Stimulated activated CD4-positive, alpha-beta T cell treated with anti-CD3 and anti-CD28 coated beads, Interleukin-15, amount 100 ng/mL, for 48 hours (primary cell): ENCODE measurements around the gene PTPRN2.
"Not testable (repeated sequence)": the region's sequence is repeated elsewhere in the genome, so short reads cannot be mapped to it uniquely, and the experiment has no call there.

Source experiments
- DNase-seq, 2 donors: peaks; one replicate each; pipeline ENCODE4 v3.0.0-alpha.2; 2020; ENCODE audit warnings: low read depth in 2 of 2

Gene PTPRN2

DNA sequence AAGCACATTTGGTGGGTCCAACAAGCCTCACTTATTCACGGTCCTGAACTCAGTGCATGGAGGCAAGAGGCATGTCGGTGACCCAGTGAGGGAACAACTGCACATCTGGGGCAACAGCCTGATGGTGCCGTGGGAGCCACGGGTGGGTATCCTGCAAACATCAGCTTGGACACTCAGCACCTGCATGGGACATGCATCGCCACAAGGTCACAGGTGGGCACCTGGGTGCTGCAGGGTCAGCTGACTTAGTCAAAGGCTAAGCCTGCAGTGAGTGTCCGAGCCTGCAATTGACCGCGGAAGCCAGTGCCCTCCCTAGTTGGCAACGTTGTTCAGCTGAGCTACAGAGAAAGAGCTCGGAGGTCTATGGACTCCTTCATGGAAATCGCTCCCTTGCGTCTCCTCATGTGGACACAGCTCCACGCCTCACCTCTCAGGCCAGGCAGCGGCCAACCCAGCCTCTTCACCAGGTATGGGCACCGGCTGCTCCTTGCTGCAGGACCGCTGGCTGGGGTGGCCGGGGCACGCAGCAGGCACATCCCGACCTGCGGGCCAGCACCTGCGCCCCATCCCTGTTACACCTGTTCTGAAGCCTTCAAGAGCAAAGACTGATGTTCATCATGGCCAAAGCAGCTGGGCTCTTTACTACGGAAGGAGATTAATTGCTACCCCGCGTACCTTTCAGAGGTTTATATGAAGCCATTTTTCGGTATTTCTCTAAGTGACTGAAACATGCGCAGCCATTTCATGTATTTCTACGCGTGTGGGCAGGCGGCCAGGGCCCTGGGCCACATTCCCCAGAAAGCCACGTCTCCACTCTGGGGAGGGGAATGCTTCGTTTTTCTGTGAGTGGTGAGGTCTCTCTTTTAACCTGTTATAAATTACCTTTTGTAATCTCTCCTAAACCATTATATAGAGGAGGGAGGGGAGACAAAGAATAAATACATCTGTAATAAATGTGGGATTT, 870.1 kb downstream of the PTPRN2 start:
- no peak for DNase-seq

- DNase-seq: no peak
Observed at GRCh38 chr7:157715938-157716280, 871.7 kb downstream of the PTPRN2 start.

DNA sequence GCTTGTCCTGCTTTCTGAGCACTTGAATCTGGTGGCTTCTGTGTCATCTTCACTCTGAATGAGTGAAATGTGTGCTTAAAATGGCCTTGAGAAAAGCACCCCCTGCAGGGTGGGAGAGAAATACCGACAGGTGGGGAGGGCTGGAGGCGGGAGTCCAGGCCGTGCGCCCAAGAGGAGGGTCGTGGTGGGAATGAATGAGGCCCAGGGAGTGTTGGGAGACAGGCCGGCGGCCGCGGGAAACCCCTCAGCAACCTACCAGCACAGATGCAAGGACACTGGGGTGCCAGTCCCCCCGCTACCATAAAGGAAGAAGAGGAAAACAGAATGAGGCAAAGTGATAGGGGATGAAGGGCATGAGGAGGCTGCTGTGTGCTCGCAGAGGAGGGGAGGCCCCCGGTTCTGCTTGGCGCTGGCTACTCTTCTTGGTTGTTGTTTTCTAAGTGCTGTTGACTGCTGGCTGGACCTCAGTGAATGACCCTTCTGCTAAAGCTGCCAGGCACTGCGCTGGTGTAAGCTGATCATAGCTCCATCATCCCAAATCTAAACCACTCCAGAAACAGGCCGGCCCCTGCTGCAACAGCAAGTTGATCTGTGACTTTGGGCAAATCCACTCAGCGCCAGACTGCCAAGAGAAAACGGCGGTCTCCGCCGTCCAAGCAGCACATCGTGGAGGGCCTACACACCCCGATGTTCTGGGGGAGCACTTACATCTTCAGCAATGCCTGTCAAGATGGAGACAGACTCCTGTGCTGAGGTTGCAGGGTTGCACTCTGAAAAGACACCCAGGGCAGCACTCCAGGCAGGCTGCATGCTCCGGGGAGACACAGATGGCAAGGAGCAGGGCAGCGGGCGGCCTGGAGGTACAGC, 872.3 kb downstream of the PTPRN2 start:
- DNase-seq: no peak

DNA sequence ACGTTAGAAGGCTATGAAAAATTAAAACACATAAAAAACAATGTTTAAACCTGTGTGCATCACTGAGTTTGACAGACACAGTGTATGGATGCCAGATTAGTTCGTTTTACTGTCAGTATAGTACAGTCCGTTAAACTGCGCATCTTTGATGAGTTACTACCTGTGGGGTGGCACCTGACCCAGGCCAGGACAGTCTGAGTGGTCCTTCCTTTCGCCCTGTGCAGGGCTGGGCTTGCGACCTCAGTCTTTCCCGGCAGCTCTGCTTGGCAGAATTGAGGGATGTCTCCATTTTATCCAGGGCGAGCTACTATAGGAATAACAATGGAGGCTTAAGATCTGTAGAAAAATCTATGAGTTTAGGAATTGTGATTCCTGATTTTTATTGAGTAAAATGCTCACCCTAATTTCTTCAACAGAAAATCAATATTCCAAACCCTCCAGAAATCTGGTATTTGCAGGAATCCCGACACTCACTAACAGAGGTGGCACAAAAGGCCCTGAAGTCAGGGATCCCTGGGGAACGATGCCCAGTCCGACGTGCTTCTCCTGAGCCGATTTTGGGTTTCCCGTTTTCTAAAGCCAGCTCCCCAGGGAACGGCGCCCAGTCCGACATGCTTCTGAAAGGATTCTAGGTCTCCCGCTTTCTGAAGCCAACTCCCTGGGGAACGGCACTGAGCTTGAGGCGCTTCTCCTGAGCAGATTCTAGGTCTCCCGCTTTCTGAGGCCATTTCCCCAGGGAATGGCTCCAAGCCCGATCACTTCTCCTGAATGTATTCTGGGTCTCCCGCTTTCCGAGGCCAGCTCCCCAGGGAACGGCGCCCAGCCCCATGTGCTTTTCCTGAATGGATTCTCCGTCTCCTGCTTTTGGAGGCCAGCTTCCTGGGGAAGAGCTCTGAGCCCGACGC, 873.2 kb downstream of the PTPRN2 start:
- DNase-seq: no peak

GRCh38 chr7:157713591-157713990, 874.0 kb downstream of the PTPRN2 start:
- DNase-seq: no peak

DNA sequence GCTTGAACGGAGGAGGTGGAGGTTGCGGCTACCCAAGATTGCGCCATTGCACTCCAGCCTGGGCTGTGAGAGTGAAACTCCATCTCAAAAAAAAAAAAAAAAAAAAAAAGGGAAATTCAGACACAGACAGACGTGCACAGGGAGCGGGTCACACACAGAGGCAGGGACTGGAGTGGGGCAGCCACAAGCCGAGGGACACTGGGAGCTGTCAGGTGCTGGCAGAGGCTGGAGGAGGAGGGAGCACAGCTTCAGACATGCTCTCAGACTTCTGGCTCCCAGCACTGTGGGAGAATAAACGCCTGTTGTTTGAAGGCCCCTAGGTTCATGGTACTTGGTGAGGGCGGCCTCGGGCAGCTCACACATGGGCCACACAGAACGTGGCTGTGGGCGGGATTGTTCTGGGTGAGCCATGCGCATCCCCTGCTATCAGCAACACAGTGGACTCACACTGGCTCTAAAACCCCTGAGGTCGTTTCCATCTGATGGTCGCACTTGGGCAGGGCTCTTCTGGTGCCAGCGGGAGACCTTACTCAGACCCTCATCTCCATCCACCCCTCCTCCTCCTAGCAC, 874.9 kb downstream of the PTPRN2 start:
- DNase-seq: no peak

DNA sequence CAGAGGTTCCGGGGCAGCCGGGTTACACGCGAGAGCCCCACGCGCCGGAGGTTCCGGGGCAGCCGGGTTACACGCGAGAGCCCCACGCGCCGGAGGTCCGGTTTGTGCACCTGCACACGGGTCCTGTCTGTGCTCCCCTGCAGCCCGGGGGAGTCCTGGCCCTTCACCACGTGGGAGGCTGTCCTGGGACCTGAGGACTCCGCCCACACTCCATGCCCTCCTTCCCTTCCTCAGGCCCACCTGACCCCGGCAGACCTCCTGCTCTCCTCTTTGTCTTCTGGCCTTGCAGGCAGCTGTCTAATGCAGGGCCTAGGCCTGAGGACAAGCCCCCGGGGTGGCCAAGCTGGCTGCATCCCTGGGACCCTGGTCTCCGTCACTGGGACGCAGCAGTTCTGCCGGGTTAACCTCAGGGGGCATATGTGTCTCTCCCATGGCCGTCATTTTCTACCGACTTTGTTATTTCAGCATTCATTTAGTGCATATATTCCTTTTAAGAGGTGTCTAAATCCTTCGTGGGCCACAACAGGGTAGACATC, 876.2 kb downstream of the PTPRN2 start:
- DNase-seq: no peak

DNA sequence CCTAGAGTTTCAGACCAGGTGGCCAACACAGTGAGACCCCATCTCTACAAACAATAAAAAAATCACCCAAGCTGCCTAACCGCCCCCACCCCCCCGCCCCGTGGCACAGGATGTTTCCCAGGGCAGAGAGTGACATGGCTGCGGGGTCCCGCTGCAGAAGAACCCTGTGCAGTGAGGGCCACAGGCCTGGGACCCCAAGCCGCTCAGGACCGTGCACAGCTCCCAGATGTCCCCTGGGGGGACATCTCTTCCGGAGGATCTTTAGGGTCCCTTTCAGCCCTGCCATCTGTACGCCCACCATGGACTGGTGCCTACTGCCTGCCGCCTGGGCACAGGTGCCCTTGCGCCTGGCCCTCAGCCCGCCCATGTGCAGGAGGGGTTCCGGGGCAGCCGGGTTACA, 877.2 kb downstream of the PTPRN2 start:
- no peak for DNase-seq

DNA sequence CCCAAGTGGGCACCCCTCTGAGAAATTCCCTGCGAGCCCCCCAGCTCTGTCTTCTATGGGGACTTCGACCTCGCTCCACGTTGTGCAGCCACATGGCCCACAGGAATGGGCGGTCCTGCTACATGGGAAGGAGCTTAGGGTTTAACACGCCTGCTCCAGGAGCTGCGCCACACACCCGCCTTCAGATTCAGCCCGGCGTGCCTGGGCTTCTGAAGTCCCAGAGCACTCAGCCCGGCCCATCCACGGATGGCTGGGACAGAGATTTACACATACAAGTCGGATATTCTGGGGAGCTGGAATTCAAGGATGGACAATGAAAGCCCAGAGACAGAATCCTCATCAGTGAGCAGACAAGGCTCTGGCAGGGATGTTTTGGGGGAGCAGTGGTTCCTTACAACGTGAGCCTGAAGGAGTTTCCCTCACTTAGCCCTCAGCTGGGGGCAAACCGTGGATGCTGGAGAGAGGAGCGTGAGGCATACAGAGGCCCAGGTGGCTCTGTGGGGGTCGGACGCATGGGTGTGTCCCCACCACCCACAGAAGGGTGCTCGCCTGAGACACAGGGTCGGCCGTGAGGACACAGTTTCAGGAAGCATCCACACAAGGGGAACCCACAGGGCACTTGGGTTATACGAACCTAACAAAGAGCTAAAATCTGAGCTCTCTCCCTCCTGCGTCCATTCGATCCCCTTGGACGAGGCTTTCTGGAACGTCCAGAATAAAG, 877.9 kb downstream of the PTPRN2 start:
- no peak for DNase-seq

DNA sequence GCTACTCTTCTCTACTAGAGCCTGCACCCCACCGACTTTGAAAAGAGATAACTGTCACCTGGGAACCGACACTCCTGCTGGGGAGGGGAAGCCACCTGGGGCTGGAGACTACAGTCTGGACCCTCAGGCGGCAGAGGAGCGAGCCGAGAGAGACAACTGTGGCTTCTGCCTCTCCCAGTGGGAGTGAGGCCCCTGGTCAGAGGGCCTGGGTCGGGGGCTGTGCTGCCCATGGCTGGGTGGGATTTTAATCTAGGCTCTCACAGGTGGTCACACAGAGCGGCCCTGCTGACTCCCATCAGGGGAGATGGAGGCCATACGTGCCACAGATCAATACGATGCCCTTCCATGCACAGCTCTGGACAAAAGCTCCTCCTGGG, 878.7 kb downstream of the PTPRN2 start:
- DNase-seq: no peak

GRCh38 chr7:157707983-157708918, 879.4 kb downstream of the PTPRN2 start:
- DNase-seq: no peak

DNA sequence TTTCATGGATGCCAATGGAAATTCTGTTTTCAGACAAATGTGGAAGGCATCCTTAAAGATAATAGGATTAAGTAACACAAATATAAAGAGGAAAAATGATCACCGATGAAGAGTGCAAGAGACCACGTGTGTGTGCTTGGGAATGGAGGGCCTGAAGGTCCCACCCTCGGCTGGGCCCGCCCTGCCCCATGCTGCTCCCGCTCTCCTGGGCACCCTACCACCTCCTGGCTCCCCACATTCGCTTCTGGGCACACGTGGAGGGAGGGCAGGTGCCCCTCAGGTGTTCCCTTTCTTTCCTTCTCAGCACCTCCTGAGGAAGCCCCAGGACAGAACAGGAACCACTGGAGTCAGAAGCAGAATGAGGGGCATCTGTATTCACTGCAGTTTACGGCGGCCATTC, 883.3 kb downstream of the PTPRN2 start:
- no peak for DNase-seq

GRCh38 chr7:157703534-157704195, 884.0 kb downstream of the PTPRN2 start:
- no peak for DNase-seq

- no peak for DNase-seq
Observed at GRCh38 chr7:157703131-157703530, 884.5 kb downstream of the PTPRN2 start.

GRCh38 chr7:157702311-157703023, 885.2 kb downstream of the PTPRN2 start:
- DNase-seq: no peak

- not testable (repeated sequence) for DNase-seq
Observed at GRCh38 chr7:157701395-157702180, 886.0 kb downstream of the PTPRN2 start.
